ENCODE measurements around the gene MACF1. TPM values are rescaled to one million over a fixed set of nuclear protein-coding genes. Genes with fewer than 3 reads are reported as not detected.
A peak's percentile ranks its signal among the peaks of the same experiment; 100 is the strongest.

MACF1 gene
- total RNA-seq, 8 experiments from 2014 or later: 89.2 to 249 (median 180) TPM

DNA sequence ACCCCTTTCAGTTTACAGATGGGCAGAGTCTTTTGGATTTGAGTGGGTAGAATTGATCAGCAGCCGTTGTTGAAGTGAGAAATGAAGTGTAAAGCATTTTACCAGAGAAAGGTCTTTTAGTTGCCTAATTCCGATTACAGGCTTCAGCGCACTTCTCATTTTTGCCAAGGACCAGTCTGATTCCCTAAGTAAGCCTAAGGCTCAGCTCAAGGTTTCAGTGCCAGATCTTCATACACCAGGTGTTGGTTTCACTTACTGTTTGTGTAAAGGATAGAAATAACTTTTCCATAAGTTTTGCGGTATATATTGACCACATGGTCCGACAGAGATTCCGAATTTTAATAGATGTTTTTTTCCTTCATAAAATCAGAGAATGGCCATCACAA is 203.0 kb downstream of the MACF1 start:
- in situ Hi-C loops (cut with MboI; ENCODE audit: low pct_unique_long_range_greater_than_20kb in 2 of 9, low sequenced_read_pairs in 9 of 9, unreplicated experiment in 9 of 9): no loop called here
- no peak for ATAC-seq (replicated peaks in 6 of 8)
- Histone ChIP-seq H3K27ac (no peak overlapping the region), H3K4me3 (peak overlapping the region in 2 of 5 donors; percentile 53 to 56), H3K4me1 (replicated peaks in 1 of 2) (peaks cover 32 to 36% of the 10 kb centered on the region in 2 donors)
- WGBS, 10 experiments: 20 to 87% (median 65%) methylated on average over 1 to 6 of the region's 6 CpGs; no CpG with 5 or more reads in 1 of the 10 experiments

DNA sequence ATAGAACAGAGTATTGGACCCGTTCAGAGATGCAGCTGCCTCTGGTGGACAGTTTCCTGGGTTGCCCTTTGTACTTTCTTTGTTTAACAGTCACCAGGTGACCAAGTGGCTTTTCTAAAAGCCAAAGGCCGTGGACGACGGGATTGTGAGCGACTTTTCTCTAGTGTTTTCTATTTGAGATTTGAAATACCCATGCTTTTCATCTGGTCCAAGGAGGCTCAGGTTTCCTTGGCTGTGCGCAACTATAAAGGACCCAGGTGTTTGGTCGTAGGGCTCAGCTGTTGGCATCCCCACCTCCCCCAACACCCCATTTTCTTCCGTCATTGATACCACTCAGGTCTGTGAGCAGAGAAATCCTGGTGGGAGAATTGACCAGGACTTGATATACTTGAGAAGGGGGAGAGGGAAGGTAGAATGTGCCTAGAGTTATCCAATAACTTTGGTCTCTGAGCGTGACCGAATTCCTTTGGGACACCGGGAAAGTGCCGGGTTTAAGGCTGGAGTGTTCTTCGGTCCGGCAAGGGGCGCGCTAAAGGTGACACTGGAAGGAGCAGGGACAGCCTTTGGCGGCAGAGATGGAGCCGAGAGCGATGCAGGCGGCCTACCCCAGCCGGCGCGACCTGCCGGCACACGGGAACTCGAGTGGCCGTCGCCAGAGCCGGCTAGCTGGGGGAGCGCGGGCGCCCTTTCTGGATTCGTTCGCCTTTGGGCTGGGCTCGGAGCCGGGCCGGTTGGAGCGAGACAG is 203.6 kb downstream of the MACF1 start:
- in situ Hi-C loops (cut with MboI; ENCODE audit: low pct_unique_long_range_greater_than_20kb in 2 of 9, low sequenced_read_pairs in 9 of 9, unreplicated experiment in 9 of 9): no loop called here
- Histone ChIP-seq H3K27ac (peak overlapping the region; percentile 80 to 81), H3K4me3 (peak overlapping the region; percentile 53 to 63 (median 58)), H3K4me1 (replicated peaks in 1 of 2) (peaks cover 35 to 41% of the 10 kb centered on the region in 2 donors)
- WGBS, 10 experiments: 0 to 80% (median 22%) methylated on average over 1 to 17 of the region's 38 CpGs; no CpG with 5 or more reads in 1 of the 10 experiments
- ATAC-seq (replicated peaks in 6 of 8): no peak

DNA sequence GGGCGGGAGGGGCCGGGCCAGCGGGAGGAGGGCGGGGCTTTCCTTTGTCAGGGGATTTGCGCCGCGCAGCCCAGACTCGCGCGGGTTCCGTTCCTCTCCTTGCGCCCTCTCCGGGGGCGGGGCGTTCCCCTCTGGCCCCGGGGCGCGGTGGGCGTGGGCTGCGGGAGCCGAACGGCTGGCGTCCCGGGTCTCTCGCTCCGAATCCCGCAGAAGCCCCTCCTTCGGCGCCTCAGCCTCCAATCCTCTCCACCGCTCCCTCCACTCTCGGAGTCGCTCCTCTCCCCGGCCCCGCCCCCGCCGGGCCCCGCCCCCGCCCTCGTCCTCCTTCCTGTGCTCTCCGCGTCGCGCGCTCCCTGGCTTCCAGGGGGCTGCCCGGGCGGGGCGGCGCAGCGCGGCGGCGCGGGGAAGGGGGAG is 204.2 kb downstream of the MACF1 start:
- Histone ChIP-seq H3K27ac (peak overlapping the region; percentile 80 to 81), H3K4me3 (peak overlapping the region; percentile 53 to 63 (median 58)), H3K4me1 (replicated peaks in 1 of 2) (peaks cover 35 to 41% of the 10 kb centered on the region in 2 donors)
- WGBS, 10 experiments: no CpG with 5 or more reads among the region's 53 CpGs
- ATAC-seq (replicated peaks in 6 of 8): peak; percentile 69 to 87 (median 83)
- in situ Hi-C loops (cut with MboI; ENCODE audit: low pct_unique_long_range_greater_than_20kb in 2 of 9, low sequenced_read_pairs in 9 of 9, unreplicated experiment in 9 of 9): no loop called here

DNA sequence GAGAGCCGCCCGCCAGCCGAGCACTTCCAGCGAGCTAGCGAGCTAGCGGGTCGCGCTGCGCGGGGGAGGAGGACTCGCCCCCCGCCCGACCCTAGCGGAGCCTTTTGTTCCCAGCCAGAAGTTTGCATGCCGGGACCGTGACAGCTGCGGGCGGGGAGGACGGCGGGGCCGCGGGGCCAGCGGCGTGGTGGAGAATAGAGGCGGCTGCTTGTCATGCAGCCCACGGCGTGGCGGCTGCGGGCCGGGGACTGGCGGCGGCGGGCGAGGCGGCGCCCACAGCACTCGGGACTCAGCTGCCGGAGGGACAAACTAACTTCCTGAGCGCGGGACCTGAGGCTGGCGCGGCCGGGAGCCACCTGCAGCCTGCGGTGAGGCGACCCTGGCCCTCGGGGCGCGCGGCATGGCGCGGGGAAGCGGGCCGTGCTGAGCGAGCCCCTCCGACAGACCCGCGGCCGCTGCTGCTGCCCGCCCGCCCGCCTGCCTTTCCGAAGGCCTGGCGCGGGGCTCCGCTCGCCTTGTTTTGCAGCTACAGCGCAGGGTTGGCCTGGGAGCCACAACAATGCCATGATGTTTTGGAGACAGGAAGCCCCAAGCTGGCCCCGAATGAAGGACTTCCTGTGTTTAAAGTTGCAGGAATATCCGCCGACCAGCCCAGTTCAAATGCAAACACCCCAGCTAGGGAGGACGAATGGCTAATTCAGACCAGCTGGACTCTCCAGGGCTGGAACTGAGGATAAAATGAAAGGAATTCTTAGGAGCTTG is 204.7 kb downstream of the MACF1 start:
- in situ Hi-C loops (cut with MboI; ENCODE audit: low pct_unique_long_range_greater_than_20kb in 2 of 9, low sequenced_read_pairs in 9 of 9, unreplicated experiment in 9 of 9): no loop called here
- Histone ChIP-seq H3K27ac (peak overlapping the region; percentile 44 to 80), H3K4me1 (replicated peaks in 1 of 2) (peaks cover 38 to 44% of the 10 kb centered on the region in 2 donors), H3K4me3 (peak overlapping the region; percentile 53 to 63 (median 58))
- peak in 3 of 8 experiments; percentile 31 to 40 (median 36) for ATAC-seq (replicated peaks in 6 of 8)
- WGBS, 10 experiments: 0 to 3% (median 0%) methylated on average over 3 to 14 of the region's 71 CpGs; no CpG with 5 or more reads in 5 of the 10 experiments

DNA sequence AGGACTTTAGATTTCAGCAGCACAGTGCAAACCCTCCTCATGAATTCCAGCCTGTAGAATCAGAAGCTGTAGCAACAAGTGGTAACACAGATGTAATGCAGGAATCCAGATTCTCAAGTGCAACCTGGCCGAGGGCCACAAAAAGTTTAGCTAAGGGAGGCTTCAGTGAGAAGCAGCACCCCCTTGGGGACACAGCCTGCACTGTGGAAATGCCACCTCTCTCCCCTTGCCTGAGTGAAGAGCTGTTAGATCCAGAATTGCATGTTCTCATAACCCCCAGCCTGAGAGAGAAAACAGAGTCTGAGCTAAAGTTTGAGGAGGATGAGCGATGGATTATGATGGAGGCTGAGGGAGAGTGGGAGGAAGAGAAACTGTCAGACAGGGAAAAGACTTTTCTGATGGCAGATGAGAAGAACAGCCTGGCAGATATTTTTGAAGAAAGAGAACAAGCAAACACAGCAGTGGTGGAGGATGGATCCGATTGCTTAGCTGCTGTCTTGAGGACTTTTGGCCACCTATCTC is 206.5 kb downstream of the MACF1 start:
- WGBS, 10 experiments: 0 to 67% (median 48%) methylated on average over 1 to 3 of the region's 3 CpGs; no CpG with 5 or more reads in 3 of the 10 experiments
- in situ Hi-C loops (cut with MboI; ENCODE audit: low pct_unique_long_range_greater_than_20kb in 2 of 9, low sequenced_read_pairs in 9 of 9, unreplicated experiment in 9 of 9): no loop called here
- Histone ChIP-seq H3K4me1 (replicated peaks in 1 of 2) (peaks cover 44 to 60% of the 10 kb centered on the region in 2 donors), H3K27ac (no peak overlapping the region), H3K4me3 (peak overlapping the region in 1 of 5 donors; percentile 56)
- ATAC-seq (replicated peaks in 6 of 8): peak in 4 of 8 experiments; percentile 1 to 34 (median 12)

DNA sequence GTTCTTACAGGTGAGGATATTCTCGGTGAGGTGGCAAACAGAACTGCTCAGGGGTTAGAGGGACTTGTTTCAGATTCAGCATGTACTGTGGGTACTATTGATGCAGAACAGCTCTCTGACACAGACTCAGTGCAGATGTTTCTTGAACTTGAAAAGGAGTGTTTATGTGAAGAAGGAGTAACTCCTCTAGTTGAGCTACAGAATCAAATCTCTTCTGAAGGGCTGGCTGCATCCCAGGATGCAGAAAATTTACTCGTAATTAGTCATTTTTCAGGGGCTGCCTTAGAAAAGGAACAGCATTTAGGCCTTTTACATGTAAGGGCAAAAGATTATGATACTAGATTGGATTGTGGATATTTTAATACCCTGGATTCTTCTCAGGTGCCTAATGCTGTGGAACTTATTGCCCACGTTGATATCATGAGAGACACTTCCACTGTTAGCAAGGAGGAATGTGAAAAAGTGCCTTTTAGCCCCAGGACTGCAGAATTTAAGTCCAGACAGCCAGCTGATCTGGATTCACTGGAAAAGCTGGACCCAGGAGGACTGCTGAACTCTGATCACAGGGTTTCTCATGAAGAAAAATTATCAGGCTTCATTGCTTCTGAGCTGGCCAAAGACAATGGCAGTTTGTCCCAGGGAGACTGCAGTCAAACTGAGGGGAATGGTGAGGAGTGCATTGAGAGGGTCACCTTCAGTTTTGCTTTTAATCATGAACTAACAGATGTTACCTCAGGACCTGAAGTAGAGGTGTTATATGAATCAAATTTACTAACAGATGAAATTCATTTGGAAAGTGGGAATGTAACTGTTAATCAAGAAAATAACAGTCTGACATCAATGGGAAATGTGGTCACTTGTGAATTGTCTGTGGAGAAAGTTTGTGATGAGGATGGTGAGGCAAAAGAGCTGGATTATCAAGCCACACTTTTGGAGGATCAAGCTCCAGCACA is 207.3 kb downstream of the MACF1 start:
- peak overlapping the region in 1 of 5 donors; percentile 56 for H3K4me3 ChIP-seq
- H3K27ac ChIP-seq: no peak overlapping the region
- H3K4me1 ChIP-seq (replicated peaks in 1 of 2): peaks cover 44 to 64% of the 10 kb centered on the region in 2 donors
- no peak for ATAC-seq (replicated peaks in 6 of 8)
- WGBS, 10 experiments: 7 to 83% (median 63%) methylated on average over 1 to 3 of the region's 3 CpGs; no CpG with 5 or more reads in 1 of the 10 experiments
- in situ Hi-C loops (cut with MboI; ENCODE audit: low pct_unique_long_range_greater_than_20kb in 2 of 9, low sequenced_read_pairs in 9 of 9, unreplicated experiment in 9 of 9): no loop called here

DNA sequence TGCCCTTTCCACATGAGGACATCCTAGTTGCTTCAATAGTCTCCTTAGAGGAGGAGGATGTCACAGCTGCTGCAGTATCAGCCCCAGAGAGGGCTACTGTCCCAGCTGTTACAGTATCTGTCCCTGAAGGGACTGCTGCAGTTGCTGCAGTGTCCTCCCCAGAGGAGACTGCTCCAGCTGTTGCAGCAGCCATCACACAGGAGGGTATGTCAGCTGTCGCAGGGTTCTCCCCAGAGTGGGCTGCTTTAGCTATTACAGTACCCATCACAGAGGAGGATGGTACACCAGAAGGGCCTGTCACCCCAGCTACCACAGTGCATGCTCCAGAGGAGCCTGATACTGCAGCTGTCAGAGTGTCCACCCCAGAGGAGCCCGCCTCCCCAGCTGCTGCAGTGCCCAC is 208.4 kb downstream of the MACF1 start:
- H3K4me3 ChIP-seq: no peak overlapping the region

DNA sequence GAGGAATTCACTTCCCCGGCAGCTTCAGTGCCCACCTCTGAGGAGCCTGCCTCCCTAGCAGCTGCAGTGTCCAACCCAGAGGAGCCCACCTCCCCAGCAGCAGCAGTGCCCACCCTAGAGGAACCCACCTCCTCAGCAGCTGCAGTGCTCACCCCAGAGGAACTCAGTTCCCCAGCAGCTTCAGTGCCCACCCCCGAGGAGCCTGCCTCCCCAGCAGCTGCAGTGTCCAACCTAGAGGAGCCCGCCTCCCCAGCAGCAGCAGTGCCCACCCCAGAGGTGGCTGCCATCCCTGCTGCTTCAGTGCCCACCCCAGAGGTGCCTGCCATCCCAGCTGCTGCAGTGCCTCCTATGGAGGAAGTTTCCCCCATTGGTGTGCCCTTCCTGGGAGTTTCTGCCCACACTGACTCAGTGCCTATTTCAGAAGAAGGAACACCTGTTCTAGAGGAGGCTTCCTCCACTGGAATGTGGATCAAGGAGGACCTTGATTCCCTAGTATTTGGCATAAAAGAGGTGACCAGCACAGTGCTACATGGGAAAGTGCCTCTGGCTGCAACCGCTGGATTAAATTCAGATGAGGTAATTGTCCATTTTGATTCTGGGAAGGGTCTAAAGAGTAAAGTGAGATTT is 209.5 kb downstream of the MACF1 start:
- in situ Hi-C loops (cut with MboI; ENCODE audit: low pct_unique_long_range_greater_than_20kb in 2 of 9, low sequenced_read_pairs in 9 of 9, unreplicated experiment in 9 of 9): no loop called here
- ATAC-seq (replicated peaks in 6 of 8): peak in 1 of 8 experiments; percentile 2
- no peak overlapping the region for H3K4me3 ChIP-seq
- peaks cover 36 to 65% of the 10 kb centered on the region in 2 donors for H3K4me1 ChIP-seq (replicated peaks in 1 of 2)
- no peak overlapping the region for H3K27ac ChIP-seq
- 57 to 100% (median 82%) methylated on average over 1 of the region's 4 CpGs; no CpG with 5 or more reads in 4 of the 10 experiments for WGBS, 10 experiments

More for the DNA sequence above, 208.4 kb downstream of the MACF1 start:
- in situ Hi-C loops (cut with MboI; ENCODE audit: low pct_unique_long_range_greater_than_20kb in 2 of 9, low sequenced_read_pairs in 9 of 9, unreplicated experiment in 9 of 9): no loop called here
- peaks cover 38 to 65% of the 10 kb centered on the region in 2 donors for H3K4me1 ChIP-seq (replicated peaks in 1 of 2)
- no peak overlapping the region for H3K27ac ChIP-seq
- WGBS, 10 experiments: 71% methylated on average over 1 of the region's 2 CpGs; no CpG with 5 or more reads in 9 of the 10 experiments
- no peak for ATAC-seq (replicated peaks in 6 of 8)

DNA sequence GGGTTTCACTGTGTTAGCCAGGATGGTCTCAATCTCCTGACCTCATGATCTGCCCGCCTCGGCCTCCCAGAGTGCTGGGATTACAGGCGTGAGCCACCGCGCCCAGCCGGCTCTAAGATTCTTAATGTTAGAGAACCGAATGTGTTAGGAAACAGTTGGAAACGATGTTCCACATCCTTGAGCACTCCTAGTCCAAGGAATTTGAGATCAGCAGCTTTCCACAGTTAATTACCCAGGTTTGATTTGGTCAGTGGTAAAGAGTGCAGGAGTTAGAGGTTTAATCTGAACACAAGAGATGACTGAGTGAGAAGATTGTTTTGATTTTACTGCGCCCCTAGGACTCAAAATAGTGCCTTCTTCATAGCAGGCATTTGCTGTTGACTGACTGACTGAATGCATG is 211.1 kb downstream of the MACF1 start:
- Histone ChIP-seq H3K27ac (no peak overlapping the region), H3K4me3 (no peak overlapping the region), H3K4me1 (replicated peaks in 1 of 2) (peaks cover 30 to 57% of the 10 kb centered on the region in 2 donors)
- WGBS, 10 experiments: 87 to 94% (median 91%) methylated on average over 2 to 9 of the region's 9 CpGs; no CpG with 5 or more reads in 4 of the 10 experiments
- no peak for ATAC-seq (replicated peaks in 6 of 8)
- in situ Hi-C loops (cut with MboI; ENCODE audit: low pct_unique_long_range_greater_than_20kb in 2 of 9, low sequenced_read_pairs in 9 of 9, unreplicated experiment in 9 of 9): no loop called here

DNA sequence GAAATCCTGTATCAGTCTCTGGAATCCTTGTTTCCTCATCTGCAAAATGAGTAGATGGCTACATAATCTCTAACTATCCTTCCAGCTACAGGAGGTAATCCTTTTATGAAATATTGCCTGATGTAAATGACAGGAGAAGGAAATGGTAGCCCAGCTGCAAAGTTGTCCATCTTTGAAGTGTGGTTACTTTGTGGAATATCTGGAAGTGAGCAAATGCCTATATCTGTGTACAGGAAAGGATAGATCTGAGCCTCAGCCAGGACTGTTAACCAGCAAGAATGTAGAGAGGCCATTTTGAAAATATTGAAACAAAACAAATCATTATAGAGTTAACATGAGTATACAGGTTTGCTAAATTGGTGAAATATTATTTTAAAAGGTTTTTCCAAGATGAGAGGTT is 212.1 kb downstream of the MACF1 start:
- H3K4me3 ChIP-seq: no peak overlapping the region
- H3K4me1 ChIP-seq (replicated peaks in 1 of 2): peaks cover 19 to 46% of the 10 kb centered on the region in 2 donors
- in situ Hi-C loops (cut with MboI; ENCODE audit: low pct_unique_long_range_greater_than_20kb in 2 of 9, low sequenced_read_pairs in 9 of 9, unreplicated experiment in 9 of 9): no loop called here
- no peak for ATAC-seq (replicated peaks in 6 of 8)
- no peak overlapping the region for H3K27ac ChIP-seq

DNA sequence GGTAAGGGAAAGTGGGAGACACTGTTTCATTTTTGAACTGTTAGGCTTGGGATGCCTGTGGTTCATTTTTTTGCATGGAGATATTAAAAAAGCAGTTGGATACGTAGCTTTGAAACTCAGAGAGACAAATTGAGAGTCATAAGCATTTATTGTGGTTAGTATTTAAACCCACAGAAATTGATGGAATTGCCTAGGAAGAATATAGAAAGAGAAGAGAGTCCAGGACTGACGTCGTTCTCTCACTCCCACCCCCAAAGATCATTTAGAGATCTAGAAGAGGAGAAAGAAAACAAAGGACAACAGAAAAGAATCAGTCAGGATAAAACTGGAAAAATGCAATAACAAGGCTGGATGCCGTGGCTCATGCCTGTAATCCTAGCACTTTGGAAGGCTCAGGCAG is 213.7 kb downstream of the MACF1 start:
- WGBS, 10 experiments: 41 to 100% (median 87%) methylated on average over 1 to 4 of the region's 4 CpGs
- no peak overlapping the region for H3K27ac ChIP-seq
- in situ Hi-C loops (cut with MboI; ENCODE audit: low pct_unique_long_range_greater_than_20kb in 2 of 9, low sequenced_read_pairs in 9 of 9, unreplicated experiment in 9 of 9): no loop called here
- no peak for ATAC-seq (replicated peaks in 6 of 8)
- H3K4me1 ChIP-seq (replicated peaks in 1 of 2): peaks cover 9 to 33% of the 10 kb centered on the region in 2 donors
- no peak overlapping the region for H3K4me3 ChIP-seq

DNA sequence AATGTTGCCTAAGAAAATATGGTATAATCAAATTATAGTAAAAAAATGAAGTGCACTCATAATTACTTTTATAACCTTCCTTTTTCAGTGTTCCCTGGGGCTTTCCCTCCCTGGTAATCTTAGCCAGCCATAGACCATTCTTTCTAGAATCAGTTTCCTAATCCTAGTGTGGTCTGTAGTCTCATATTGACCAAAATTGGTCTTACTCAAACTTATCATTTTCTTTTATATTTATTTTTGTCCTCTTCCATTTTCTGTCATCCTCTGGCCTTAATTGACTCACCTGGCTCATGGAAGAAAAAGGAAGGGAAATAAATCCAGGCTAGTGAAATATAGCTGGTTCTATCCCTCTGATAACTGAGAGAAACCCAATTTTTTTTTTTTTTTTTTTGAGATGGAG is 216.0 kb downstream of the MACF1 start:
- Histone ChIP-seq H3K4me3 (no peak overlapping the region), H3K27ac (no peak overlapping the region), H3K4me1 (replicated peaks in 1 of 2) (peaks cover 3 to 17% of the 10 kb centered on the region in 2 donors)
- ATAC-seq (replicated peaks in 6 of 8): no peak
- in situ Hi-C loops (cut with MboI; ENCODE audit: low pct_unique_long_range_greater_than_20kb in 2 of 9, low sequenced_read_pairs in 9 of 9, unreplicated experiment in 9 of 9): no loop called here

Data from motor neuron (in vitro differentiated cells).